Stomach (tissue), 9 donors: ENCODE results near the gene WWP2. TPM values are rescaled to one million over a fixed set of nuclear protein-coding genes. Genes with fewer than 3 reads are reported as not detected.
A peak's percentile ranks its signal among the peaks of the same experiment; 100 is the strongest.
"Not testable (repeated sequence)": the region's sequence is repeated elsewhere in the genome, so short reads cannot be mapped to it uniquely, and the experiment has no call there.

ENCODE experiments used
- DNase-seq, 2 donors: peaks; one replicate each; pipeline versions ENCODE4 v3.0.0 to v3.0.0-alpha.2; 2013 to 2019
- H3K27ac ChIP-seq, 5 donors: fragments of 200-600 bp in 4 of 5; sonication (generic) in 4 of 5; one replicate each; pipeline ENCODE4 v1.5.1; 2013 to 2019; ENCODE audit warnings: mild to moderate bottlenecking in 1 of 5, moderate library complexity in 1 of 5
- H3K27me3 ChIP-seq, 3 donors: fragments of 200-600 bp; sonication (generic); one replicate each; pipeline ENCODE4 v1.5.1; 2017 to 2019; ENCODE audit warnings: mixed run types in 1 of 3
- H3K36me3 ChIP-seq, 4 donors: fragments of 200-600 bp; sonication (generic); 1 replicate in 3 of 4; 2 replicates in 1 of 4; pipeline ENCODE4 v1.5.1; 2016 to 2019
- H3K4me1 ChIP-seq, 4 donors: fragments of 200-600 bp; sonication (generic); one replicate each; pipeline ENCODE4 v1.5.1; 2016 to 2019
- H3K4me3 ChIP-seq, 4 donors: fragments of 200-600 bp; sonication (generic) in 3 of 4; one replicate each; pipeline ENCODE4 v1.5.1; 2016 to 2019; ENCODE audit warnings: mild to moderate bottlenecking in 1 of 4
- H3K9me3 ChIP-seq, 4 donors: fragments of 200-600 bp; sonication (generic); one replicate each; pipeline ENCODE4 v1.5.1; 2016 to 2019
- EP300 ChIP-seq: sonication (generic); formaldehyde crosslinking; IDR thresholded peaks from one replicate; pipeline ENCODE4 v1.6.1; 2017; ENCODE audit warnings: antibody characterized with exemption
- POLR2A ChIP-seq, 4 donors: fragments of 450-650 bp; IDR thresholded peaks; one replicate each; pipeline ENCODE4 v1.6.1; 2016; ENCODE audit warnings: antibody characterized with exemption in 4 of 4, control low read depth in 2 of 4, mild to moderate bottlenecking in 1 of 4, moderate library complexity in 1 of 4
- POLR2AphosphoS5 ChIP-seq, 3 donors: sonication (generic); formaldehyde crosslinking; IDR thresholded peaks; one replicate each; pipeline ENCODE4 v1.6.1; 2016; ENCODE audit warnings: antibody characterized with exemption in 3 of 3
- WGBS, 5 donors: extraction: QIAGEN DNeasy Blood & Tissue Kit in 3 of 5; methylation state at CpG; one replicate each; pipeline versions ENCODE4 v1.1.5 to v1.1.7; 2013 to 2018; 5-methylcytosine and 5-hydroxymethylcytosine counted together
- intact Hi-C: fragments of 100-400 bp; cut with DNase I; formaldehyde crosslinking; loops from one replicate; pipeline ENCODE4 v1.15.1; 2023; ENCODE audit warnings: low total_unique reads
- polyA plus RNA-seq, 3 donors: library from polyadenylated mRNA; stranded (reverse); fragments of 200-250 nt; gene quantifications; one replicate each; pipeline ENCODE4 v1.2.3, GENCODE V29; 2013
- total RNA-seq, 5 donors: library from RNA; depleted of rRNA; stranded (reverse); fragments of >200 nt; gene quantifications; one replicate each; pipeline versions ENCODE4 v1.1.0 to v1.2.3, GENCODE V29; 2014 to 2016
- TF ChIP-seq, protein P1 (sequence below), 7 experiments: fragments of 450-650 bp in 4 of 7; fragments of 200-600 bp in 3 of 7; sonication (generic) in 3 of 7; IDR thresholded peaks; one replicate each; pipeline ENCODE4 v1.5.1; 2016 to 2019; ENCODE audit warnings: antibody characterized with exemption in 7 of 7, control low read depth in 2 of 7, mild to moderate bottlenecking in 1 of 7
- donor health status: healthy with polysubstance abuse.
- donor health status: Bipolar disorder and iron deficiency.
- donor health status: healthy.

Gene WWP2
- total and polyA plus RNA-seq, 8 donors = 16.0 to 442 (median 35.2) TPM

DNA sequence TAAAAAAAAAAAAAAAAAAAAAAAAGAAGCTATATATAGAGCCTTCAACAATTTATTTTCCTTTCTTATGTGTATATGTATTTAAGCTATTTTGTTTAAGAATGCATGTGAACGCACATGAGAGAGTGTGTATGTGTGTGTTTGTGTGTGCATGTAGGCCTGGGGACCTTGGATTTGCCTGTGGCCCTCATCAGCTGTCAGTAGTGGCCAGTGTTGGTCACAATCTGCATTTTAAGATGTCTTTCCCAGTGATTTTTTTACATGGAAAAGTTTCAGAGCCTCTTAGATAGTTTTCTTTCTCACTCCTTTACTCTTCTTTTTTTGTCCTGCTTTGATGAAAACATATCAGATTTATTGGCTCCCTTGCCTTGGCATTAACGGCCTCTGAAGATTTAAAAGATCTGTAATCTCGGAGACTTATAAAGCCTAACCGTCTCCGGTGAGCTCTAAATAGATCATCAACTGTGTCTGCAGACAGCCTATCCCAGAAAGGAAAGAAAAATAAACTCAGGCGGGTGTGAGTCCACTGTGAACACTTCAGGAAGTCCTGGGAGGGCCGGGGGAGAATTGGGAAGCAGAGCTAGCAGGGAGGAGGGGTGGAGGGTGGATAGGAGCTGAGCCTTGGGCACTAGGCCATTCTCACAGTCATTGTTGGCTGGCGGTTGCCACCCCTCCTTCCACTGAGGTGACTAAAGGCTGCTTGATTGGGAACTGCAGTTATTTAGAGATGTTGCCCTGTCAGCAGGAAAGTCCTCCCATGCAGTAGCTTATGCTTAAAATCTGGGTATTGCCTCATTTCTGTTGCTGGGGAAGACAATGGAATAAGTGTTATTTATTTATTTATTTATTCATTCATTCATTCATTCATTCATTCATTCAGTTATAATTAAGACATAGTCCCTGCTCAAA, 86.8 kb downstream of the WWP2 start:
- 17 to 29% (median 22%) methylated on average over 8 of the region's 8 CpGs for WGBS, 5 donors

DNA sequence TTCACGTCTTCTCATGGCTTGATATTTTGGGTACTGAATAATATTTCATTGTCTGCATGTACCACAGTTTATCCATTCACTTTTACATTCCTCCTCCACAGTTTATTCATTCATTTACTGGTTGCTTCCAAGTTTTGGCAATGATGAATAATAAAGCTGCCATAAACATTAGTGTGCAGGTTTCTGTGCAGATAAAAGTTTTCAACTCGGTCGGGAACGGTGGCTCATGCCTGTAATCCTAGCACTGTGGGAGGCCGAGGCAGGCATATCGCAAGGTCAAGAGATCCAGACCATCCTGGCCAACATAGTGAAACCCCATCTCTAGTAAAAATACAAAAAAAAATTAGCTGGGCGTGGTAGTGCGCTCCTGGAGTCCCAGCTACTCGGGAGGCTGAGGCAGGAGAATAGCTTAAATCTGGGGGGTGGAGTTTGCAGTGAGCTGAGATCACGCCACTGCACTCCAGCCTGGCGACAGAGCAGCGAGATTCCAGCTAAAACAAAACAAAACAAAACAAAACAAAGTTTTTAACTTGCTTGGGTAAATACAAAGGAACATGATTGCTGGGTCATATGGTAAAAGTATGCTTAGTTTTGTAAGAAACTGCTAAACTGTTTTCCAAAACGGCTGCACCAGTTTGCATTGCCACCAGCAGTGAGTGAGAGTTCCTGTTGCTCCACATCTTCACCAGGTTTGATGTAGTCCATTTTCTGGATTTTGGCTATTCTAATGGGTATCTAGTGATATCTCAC, 89.5 kb downstream of the WWP2 start:
- intact Hi-C loops = no loop called here
- 70 to 83% (median 79%) methylated on average over 13 of the region's 13 CpGs for WGBS, 5 donors
- peaks cover 11 to 22% (median 18%) of the 10 kb centered on the region in 4 donors for H3K4me1 ChIP-seq
- H3K27me3 ChIP-seq = no peaks in the 10 kb centered on the region
- no peak overlapping the region for H3K27ac ChIP-seq
- no peaks in the 10 kb centered on the region for H3K9me3 ChIP-seq
- TF ChIP-seq EP300 (no peak), POLR2A (IDR thresholded peaks at IDR 0.05) (no peak), POLR2AphosphoS5 (IDR thresholded peaks at IDR 0.05) (no peak)
- TF ChIP-seq, protein P1, sequence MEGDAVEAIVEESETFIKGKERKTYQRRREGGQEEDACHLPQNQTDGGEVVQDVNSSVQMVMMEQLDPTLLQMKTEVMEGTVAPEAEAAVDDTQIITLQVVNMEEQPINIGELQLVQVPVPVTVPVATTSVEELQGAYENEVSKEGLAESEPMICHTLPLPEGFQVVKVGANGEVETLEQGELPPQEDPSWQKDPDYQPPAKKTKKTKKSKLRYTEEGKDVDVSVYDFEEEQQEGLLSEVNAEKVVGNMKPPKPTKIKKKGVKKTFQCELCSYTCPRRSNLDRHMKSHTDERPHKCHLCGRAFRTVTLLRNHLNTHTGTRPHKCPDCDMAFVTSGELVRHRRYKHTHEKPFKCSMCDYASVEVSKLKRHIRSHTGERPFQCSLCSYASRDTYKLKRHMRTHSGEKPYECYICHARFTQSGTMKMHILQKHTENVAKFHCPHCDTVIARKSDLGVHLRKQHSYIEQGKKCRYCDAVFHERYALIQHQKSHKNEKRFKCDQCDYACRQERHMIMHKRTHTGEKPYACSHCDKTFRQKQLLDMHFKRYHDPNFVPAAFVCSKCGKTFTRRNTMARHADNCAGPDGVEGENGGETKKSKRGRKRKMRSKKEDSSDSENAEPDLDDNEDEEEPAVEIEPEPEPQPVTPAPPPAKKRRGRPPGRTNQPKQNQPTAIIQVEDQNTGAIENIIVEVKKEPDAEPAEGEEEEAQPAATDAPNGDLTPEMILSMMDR (IDR thresholded peaks at IDR 0.05) = no peak
- DNase-seq = no peak
- peaks cover 0 to 31% (median 11%) of the 10 kb centered on the region in 4 donors for H3K36me3 ChIP-seq
- H3K4me3 ChIP-seq = no peak overlapping the region

More for the DNA sequence above, 86.8 kb downstream of the WWP2 start:
- no peaks in the 10 kb centered on the region for H3K9me3 ChIP-seq
- intact Hi-C loops = no loop called here
- peak; percentile 78 to 85 for DNase-seq
- H3K4me1 ChIP-seq = peaks cover 11 to 28% (median 18%) of the 10 kb centered on the region in 4 donors
- peak overlapping the region; percentile 16 to 76 (median 68) for H3K27ac ChIP-seq
- TF ChIP-seq POLR2AphosphoS5 (IDR thresholded peaks at IDR 0.05) = peak in 1 of 3 donors; percentile 76
- TF ChIP-seq EP300 = no peak
- peak overlapping the region in 1 of 4 donors; percentile 7 for H3K4me3 ChIP-seq
- H3K27me3 ChIP-seq = no peaks in the 10 kb centered on the region
- peaks cover 0 to 43% (median 24%) of the 10 kb centered on the region in 4 donors for H3K36me3 ChIP-seq

DNA sequence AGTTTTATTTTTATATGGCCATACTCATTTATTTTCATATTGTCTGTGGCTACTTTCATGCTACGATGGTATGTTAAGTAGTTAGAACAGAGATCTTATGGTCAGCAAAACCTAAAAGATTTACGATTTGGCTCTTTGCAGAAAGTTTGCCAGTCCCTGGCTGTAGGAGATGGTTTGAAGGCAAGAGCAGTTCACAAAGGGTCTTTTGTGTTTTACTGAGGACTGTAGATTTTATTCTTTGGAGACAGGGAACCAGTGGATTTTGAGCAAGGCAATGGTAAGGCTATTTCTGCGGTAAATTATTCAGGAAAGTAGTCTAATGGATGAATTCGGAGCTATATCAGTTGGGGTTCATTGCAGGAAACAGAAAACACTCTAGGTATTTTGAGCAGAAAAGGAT, 90.7 kb downstream of the WWP2 start:
- WGBS, 5 donors = 78 to 96% (median 92%) methylated on average over 4 of the region's 4 CpGs
- intact Hi-C loops = no loop called here
- Histone ChIP-seq H3K27ac (no peak overlapping the region), H3K27me3 (no peaks in the 10 kb centered on the region), H3K9me3 (no peaks in the 10 kb centered on the region), H3K36me3 (peaks cover 0 to 28% (median 11%) of the 10 kb centered on the region in 4 donors), H3K4me3 (no peak overlapping the region), H3K4me1 (peaks cover 11 to 21% (median 16%) of the 10 kb centered on the region in 4 donors)
- TF ChIP-seq, protein P1 (IDR thresholded peaks at IDR 0.05) = no peak
- TF ChIP-seq POLR2AphosphoS5 (IDR thresholded peaks at IDR 0.05) (no peak), EP300 (no peak), POLR2A (IDR thresholded peaks at IDR 0.05) (no peak)
- no peak for DNase-seq

DNA sequence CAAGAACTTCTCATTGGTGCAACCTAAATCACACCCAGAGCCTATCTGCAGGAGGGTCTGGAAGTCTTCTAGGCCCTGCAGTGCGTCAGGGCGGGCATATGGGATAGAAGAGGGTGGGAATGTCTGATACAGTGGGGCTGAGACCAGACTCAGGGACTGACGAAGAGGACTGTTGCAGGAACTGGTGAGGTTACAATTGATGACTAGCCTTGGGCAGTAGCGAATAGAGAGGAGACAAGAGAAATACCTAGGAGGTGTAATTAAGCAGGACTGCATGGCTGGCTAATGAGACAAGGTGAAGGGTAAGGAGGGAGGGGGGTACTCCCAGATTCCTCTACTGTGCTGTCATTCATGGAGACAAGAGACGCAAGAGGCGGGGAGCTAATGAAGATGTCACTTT, 91.3 kb downstream of the WWP2 start:
- no peak for DNase-seq
- peaks cover 11 to 16% (median 15%) of the 10 kb centered on the region in 4 donors for H3K4me1 ChIP-seq
- peaks cover 0 to 28% (median 12%) of the 10 kb centered on the region in 4 donors for H3K36me3 ChIP-seq
- H3K27ac ChIP-seq = no peak overlapping the region
- intact Hi-C loops = no loop called here
- 94 to 98% (median 97%) methylated on average over 6 of the region's 6 CpGs for WGBS, 5 donors
- no peaks in the 10 kb centered on the region for H3K9me3 ChIP-seq
- H3K27me3 ChIP-seq = no peaks in the 10 kb centered on the region
- no peak overlapping the region for H3K4me3 ChIP-seq
- TF ChIP-seq POLR2A (IDR thresholded peaks at IDR 0.05) = no peak
- TF ChIP-seq POLR2AphosphoS5 (IDR thresholded peaks at IDR 0.05) = no peak
- no peak for TF ChIP-seq EP300

DNA sequence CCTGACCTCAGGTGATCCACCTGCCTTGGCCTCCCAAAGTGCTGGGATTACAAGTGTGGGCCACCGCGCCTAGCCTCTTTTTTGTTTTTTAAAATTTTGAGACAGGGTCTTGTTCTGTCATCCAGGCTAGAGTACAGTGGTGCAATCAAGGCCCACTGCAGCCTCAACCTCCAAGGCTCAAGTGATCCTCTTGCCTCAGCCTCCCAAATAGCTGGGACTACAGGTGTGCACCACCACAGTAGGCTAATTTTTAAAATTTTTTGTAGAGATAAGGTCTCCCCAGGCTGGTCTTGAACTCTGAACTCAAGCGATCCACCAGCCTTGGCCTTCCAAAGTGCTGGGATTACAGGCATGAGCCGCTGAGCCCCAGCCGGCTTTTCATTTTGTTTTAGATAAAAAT, 92.6 kb downstream of the WWP2 start:
- H3K27ac ChIP-seq, intact Hi-C loops, H3K9me3 ChIP-seq, DNase-seq, H3K27me3 ChIP-seq, H3K4me3 ChIP-seq: not testable (repeated sequence)
- Histone ChIP-seq H3K36me3 (peaks cover 0 to 34% (median 16%) of the 10 kb centered on the region in 4 donors), H3K4me1 (peaks cover 11 to 16% (median 14%) of the 10 kb centered on the region in 4 donors)
- WGBS, 5 donors = 83 to 99% (median 96%) methylated on average over 5 of the region's 5 CpGs
